HG02610 (cell line): Measurements from ENCODE around the gene ERBB4.
"Not testable (repeated sequence)": the region's sequence is repeated elsewhere in the genome, so short reads cannot be mapped to it uniquely, and the experiment has no call there.

Experiments used
- ATAC-seq: cut with Tn5 transposase; IDR thresholded peaks from one replicate; pipeline ENCODE4 v1.9.1; 2021; ENCODE audit warnings: mild to moderate bottlenecking, moderate library complexity; ENCODE audit not compliant: unreplicated experiment

Gene ERBB4

DNA sequence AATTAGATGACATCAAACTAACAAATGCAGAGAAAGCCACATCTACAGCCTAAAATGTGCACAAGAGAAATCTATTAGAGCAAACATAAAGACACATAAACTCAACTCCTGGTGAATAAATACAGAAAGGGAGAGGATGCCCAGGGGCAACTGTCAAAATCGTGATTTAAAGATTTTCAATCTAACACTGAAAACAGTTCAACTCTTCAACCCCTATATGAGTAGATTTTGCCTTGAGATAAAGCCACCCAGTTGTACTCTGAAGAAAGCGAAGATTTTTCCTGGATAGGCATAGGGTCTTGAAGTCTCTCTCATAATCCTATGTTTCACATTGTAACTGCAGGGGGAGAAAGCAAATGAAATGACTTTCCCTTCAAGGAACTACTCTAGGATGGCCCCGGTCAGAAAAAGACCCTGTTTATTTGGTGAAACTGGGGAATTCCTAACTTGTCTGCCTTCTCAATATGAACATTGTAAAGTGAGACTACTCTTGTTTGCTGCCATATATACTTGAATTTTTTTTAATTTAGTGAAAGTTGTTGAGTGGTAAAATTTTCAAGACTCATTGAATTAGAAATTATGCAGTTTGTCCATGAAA lies 226.7 kb downstream of the ERBB4 start:
- no peak for ATAC-seq

DNA sequence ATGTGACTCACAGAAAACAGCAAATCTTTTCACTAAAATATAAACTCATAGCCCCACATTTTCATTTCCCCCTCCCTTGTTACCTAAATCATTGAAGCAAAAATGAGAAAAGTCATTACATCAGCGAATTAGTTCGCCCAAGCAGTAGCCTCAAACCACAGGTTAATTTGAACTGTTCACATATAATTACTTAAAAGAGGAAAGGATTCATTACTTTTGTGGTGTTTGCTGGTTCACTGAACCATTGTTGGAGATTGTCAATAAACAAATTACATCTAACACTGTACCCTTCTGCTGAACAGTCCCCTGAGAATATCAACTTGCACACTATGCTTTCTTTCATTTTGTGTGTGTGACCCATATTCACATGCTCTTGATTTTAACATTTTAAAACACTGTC lies 238.7 kb downstream of the ERBB4 start:
- no peak for ATAC-seq

DNA sequence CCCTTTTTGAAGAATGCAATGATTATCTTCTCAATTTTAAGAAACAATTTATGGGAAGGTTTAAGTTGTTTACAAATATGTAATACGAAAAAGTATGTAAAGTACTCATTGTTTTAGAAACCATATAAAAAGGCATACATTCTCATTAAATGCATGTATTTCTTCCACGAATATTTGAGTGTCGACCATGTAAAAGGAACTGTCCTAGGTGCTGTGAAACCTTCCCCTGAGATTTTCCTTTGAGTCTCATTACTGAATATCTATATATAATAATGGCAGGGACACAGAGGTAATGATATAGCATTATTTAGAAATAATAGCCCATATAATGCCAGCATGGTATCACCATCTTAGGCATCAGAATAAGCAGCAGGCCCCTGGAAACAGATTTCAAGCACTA lies 239.3 kb downstream of the ERBB4 start:
- no peak for ATAC-seq

DNA sequence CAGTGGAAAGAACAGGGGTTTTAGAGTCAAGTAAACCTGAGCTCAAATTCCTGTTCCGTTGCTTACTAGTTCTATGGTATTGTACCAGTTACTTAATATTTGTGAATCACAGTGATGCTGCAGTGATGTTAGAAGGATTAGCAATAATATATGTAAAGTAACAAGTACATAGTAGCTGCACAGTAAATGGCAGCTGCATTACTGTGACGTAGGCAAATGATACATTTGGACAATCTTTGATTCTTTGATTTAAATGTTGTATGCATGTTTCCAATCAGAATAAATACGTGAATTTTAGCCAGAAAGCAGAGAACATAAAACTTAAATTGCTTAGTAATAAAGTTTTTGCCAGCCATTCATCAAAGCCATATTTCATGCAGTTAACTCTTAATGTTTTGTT lies 243.0 kb downstream of the ERBB4 start:
- no peak for ATAC-seq

DNA sequence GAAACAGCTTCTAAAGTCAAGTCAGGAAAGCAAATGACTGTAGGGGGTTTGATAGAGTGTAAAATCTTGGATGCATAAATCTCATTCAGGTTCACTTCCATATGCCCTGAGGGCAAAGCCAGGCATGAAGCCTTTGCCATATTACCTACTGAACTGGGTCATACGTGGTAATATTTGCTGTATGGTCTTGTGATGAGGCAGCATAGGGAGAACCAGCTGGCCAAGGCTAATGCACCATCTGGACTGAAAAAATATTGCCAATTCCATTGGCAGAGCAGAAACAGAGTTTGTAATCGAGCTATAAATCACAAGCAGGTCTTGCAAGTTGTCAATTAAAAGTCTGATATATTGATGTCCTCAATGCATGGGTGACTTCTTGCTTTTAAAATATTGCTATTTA lies 243.8 kb downstream of the ERBB4 start:
- no peak for ATAC-seq

DNA sequence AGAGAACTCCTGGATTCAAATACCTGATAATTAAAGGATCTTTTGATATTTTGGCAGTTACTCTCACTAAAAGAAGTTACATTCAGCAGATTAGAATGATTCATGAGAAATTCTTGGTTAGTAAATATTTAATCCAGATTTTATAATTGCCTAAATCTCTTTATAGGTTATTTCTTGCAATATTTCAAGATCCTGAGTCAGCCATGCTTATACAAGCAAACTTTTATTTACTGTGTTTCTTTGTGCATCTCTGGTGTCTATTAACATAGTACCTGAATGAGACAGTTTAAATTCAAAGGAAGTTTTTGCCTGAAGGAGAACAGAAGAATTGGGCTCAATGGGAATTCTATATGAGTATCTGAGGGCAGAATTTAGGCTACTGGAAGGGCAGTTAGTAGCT lies 249.3 kb downstream of the ERBB4 start:
- ATAC-seq = no peak

DNA sequence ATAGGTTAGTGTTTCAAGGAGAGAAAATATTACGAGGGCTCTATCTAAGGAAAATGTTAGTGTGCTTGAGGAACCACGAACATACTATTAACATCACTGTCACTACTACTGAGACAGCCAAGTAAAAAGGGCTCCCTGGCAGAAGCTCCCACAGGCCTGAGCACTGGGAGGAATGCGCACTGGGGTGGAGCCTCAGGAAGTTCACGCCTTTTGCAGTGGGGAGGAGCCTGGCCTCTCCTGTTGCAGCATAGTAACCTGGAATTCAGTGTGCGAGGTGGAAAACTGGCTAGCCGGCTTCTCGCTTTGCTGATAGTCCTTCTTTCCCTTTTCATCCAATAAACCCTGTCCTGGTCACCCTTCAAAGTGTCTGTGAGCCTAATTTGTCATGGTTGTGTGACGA lies 250.3 kb downstream of the ERBB4 start:
- ATAC-seq = no peak

DNA sequence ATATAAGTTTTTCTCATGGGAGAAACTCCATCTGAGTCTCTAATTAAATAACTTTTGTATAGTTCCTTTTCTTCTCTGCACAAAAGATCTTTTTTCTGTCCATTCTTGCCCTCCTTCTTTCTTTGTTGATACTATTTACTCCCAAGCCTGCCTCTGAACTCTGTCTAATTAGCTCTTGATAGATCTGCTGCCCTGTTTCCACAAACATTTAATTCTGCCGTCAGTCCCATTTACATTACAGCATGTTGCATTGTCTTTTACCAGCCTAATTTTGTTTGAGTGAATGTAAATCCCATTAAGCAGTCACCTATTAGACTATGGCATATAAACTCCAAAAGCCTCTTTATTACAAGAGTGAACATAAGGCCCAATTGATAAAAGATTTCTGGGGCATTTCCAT lies 254.4 kb downstream of the ERBB4 start:
- no peak for ATAC-seq

DNA sequence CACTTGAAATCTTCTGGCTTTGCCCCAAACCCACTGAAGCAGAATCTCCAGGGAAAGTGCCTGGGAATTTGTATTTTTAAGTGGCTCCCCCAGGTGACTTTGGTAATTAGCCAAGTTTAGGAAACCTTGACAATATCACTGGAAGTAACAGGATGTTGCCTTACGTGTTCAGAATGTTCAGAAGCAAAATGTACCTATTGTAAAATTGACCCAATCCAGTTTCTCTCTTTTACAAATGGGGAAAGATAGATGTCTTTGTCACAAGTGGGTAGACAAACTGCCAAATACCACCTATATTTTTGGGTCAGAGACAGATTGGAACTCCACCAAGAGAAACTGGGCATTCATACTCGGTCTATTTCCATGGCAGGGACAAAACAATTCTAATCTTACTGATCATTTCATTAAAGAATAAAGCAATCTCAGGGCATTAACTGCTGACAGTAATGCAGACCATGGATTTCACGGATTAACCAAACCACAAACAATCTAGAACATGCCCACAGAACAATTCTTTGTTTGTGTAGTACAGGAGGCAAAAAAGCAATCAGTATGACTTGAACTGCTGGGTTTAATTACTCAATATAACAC lies 255.8 kb downstream of the ERBB4 start:
- ATAC-seq = no peak

DNA sequence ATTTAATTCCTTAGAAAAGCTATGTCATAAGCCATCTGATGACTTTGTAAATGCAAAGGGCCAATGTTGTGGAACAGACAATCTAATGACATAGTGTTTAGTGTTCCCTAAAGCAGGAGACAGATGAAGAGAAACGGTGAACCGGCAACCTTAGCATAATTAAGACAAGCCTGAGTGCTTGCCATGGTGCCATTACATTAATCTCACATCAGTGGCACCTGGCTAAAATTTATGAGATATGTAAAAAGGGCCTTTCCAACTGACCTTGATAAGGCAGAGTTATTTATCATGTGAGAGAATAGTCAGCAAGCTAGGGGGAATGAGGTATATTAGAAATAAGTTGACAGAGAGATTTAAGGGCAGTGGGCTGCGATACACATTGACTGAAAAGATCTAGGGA lies 261.8 kb downstream of the ERBB4 start:
- ATAC-seq = no peak

DNA sequence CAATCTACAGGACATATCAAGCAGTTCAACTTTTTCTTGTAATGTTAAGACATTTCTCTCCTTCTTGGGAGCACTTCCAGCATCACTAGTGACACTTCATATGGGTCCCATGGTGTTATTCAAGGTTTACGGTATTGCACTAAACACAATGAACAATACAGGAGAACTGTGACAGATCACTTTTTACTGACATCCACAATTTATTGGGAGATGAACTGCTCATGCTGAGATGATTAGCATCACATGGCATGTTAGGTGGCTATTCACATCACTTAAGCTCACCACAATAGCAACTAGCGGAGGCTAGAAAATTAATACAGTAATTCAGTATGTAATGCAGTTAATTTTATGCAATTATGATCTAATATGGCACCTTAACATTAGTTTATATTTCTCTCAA lies 264.4 kb downstream of the ERBB4 start:
- ATAC-seq = no peak

DNA sequence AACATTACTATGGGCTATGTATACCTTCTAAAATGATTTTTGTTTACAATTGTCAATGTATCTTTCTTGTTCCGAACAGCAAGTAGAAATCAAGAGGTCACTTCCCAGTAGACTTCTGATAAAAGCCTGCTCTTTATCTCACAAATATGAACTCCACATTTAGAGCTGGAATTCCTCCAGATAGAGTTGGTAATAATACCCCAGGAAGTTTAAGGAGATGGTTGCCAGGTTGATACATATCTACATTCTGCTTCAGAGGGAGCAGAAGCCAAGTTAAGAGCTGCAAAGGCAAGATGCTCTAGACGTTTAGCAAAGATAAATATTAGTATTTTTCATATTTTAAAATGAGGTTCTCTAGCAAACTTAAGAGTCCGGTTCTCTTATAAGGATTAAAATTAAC lies 267.0 kb downstream of the ERBB4 start:
- ATAC-seq = no peak

DNA sequence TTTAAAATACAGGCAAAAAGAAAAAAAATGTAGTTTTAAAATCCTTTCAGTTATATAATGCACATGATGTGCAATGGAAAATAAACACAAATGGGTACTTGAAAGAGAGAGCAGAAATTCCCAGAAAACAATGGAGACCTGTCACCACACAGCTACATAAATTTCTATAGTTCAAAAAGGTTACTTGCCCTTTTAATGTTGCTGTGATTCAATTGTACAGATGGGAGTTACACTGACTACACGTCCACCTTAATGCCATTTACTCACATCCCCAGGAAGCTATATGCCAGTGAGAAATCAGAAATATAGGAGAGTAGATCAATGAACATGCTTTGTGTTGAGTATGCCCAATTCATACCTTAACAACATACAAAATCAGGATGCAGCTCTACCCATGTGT lies 269.6 kb downstream of the ERBB4 start:
- ATAC-seq = no peak

DNA sequence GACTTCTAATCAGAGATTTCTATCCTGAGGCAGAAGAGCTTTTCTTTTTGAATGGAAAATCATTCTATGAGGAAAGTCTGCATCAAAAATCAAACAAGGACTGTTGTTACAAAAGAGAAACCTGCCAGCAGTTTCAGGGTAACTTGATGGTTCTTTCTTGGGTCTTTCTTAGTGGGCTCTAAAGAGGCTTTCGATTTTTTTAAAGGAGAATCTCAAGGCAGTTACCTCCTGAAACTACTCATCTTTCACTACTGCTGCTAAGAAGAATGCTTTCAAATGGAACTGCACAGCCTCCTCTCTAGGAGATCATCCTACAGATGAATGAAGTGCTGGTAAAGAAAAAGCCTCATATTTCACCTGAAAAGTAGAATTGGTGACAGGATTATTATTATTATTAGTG lies 272.3 kb downstream of the ERBB4 start:
- ATAC-seq = no peak

DNA sequence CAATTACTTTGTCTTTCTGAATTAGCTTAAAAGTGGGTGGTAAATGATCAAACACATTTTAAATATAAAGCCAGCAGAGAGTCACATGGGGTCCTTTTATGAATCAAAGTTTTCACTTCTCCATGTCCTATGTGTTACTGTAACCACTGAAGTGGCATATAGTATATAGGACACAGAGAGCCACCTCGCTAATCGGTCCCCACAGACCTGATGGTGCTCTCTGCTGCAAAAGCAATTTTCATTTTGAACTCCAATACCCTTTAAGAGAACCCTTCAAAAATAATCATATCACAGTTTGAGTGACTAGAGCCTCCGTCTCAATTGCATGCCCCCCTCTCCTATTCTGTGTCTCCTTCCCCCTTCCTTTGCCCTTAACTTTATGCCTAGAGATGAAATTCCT lies 272.8 kb downstream of the ERBB4 start:
- ATAC-seq = no peak

DNA sequence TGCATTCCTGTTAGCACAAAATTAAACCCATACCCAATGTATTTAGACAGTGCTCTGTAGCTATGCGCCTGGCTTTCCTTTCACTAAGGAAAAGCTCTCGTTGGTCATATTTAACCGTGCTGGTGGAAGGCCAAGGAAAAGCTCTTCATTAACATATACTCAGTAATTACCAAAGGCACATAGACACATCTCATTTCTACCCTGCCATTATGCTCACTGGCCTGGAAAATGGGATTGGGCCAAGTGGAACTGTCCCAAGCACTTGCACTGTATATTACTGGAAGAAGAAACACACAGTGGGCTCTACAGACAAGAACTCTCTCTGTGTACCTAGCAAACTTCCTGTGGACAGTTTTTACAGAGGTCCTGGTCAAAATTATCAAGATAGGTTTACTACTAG lies 274.4 kb downstream of the ERBB4 start:
- ATAC-seq = no peak

DNA sequence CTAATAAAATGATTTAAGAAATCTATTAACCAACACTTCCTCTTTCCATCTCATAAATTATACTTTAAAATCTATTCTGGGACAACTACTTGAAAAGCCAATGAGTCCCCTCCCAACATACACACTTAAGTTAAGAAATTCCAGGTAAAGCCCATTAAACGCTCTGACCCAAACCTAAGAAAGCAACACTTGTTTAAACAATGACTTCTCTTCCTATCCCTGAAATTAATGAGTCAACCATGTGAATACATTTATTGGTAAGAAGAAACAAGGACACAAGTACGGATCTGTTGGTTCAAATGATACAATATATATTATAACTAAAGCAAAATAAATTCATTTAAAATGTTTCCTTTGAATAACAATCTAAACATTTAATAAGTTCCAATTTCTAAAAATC lies 279.4 kb downstream of the ERBB4 start:
- no peak for ATAC-seq

DNA sequence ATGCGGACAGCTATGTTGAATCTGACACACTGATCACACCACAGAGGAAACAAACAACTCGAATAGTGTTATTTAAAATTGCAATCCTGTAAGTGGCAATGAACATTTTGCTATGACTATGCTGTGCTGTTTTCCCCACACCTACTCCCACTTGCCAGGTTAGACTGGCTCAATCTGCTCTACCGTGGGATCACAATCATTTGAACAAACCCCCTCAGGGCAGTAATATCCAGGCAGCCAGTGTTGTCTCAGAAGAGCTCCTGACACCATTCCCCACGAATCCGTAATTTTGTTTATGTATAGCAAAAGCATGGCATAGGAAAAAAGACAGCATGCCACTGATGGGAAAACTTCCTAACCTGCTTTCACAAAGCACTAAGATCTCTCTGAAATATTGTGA lies 284.3 kb downstream of the ERBB4 start:
- no peak for ATAC-seq

DNA sequence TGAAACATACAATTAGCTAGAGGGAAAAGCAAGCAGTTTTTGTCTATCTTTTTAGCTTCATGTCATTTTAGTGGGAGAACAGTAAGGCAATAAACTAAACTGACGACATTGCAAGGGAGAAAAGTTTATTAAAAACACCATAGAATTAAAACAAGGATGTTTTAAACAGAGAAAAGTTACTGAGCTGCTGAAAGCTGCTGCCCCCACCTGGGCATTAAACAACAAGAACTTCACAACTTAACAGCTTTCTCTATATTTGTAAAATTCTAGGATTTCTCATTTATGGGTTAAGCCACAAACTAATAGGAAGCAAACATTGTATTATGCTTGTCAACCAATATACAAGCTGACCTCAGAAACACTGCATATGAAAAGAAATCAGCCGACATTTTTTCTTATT lies 289.2 kb downstream of the ERBB4 start:
- no peak for ATAC-seq

DNA sequence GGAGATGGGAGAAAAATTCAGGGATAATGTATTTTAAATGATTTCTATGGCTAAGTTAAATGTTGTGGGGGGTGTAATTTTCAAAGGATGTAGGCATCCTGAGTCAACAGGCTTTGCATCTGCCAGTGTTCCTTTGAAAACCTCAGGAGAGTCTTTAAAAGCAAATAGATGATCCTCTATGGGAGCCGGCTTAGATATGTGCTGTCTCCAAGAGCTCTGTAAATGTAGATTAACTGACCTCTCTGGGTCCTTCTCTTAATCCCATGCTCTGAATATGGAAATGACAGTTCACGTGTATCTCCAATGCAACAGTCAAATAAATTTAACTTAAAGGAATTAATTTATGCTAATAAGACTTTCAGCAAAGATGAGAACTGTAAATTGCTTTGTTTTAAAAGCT lies 292.7 kb downstream of the ERBB4 start:
- no peak for ATAC-seq

DNA sequence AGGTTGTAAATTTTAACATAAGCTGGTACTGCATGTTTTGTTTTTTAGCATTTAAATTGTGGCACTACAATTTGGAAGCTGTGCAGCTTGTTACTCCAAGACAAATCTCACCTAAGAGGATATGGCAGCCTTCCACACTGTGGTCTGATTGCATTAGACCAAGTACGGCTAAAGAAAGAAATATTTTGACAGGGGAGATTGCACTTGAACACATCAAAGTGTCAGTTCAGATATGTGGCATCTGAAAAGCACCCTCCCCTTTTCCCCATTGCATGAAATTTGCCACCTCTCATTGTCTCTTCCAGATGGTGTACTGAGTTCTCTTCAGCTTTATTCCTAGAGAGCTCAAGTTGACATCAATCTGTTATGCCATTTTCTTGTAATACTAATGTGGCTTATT lies 295.9 kb downstream of the ERBB4 start:
- no peak for ATAC-seq

DNA sequence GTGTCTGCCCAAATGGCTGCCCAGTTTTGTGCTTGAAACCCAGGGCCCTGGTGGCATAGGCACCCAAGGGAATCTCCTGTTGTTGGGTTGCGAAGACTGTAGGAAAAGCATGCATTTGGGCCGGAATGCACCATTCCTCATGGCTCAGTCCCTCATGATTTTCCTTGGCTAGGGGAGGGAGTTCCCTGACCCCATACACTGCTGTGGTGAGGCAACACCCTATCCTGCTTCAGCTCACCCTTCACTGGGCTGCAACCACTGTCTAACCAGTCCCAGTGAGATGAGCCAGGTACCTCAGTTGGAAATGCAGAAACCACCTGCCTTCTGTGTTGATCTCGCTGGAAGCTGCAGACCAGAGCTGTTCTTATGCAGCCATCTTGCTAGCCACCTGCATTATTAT lies 300.4 kb downstream of the ERBB4 start:
- ATAC-seq = not testable (repeated sequence)

DNA sequence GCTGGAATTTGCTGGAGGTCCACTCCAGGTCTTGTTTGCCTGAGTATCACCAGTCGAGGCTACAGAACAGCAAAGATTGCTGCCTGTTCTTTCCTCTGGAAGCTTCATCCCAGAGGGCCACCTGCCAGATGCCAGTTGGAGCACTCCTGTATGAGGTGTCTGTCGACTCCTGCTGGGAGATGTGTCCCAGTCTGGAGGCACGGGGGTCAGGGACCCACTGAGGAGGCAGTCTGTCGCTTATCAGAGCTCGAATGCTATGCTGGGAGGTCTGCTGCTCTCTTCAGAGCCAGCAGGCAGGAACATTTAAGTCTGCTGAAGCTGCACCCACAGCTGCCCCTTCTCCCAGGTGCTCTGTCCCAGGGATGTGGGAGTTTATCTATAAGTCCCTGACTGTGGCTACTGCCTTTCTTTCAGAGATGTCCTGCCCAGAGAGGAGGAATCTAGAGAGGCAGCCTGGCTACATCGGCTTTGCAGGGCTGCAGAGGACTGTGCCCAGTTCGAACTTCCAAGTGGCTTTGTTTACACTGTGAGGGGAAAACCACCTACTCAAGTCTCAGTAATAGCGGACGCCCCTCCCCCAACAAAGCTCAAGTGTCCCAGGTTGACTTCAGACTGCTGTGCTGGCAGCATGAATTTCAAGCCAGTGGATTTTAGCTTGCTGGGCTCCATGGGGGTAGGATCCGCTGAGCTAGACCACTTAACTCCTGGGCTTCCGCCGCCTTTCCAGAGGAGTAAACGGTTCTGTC lies 301.1 kb downstream of the ERBB4 start:
- ATAC-seq = no peak
